ENCODE results near the gene APRT.
"Not testable (repeated sequence)": the region's sequence is repeated elsewhere in the genome, so short reads cannot be mapped to it uniquely, and the experiment has no call there.

Gene APRT

DNA sequence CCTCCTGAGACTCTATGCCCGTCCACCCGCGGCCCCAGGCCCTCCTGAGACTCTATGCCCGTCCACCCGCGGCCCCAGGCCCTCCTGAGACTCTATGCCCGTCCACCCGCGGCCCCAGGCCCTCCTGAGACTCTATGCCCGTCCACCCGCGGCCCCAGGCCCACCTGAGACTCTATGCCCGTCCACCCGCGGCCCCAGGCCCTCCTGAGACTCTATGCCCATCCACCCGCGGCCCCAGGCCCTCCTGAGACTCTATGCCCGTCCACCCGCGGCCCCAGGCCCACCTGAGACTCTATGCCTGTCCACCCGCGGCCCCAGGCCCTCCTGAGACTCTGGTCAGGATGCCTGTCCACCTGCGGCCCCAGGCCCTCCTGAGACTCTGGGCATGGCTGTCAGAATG, 39.9 kb downstream of the APRT start:
- DNase-seq (ENCODE audit: low read depth in 1 of 2, low spot score in 1 of 2); H3K27me3 ChIP-seq (ENCODE audit: insufficient read depth, poor library complexity, severe bottlenecking); H3K4me3 ChIP-seq (replicated peaks; ENCODE audit: insufficient read depth, low read length); H3K27ac ChIP-seq (replicated peaks): not testable (repeated sequence)

GRCh38 chr16:88771294-88771772, 40.4 kb downstream of the APRT start:
- H3K4me3 ChIP-seq (replicated peaks; ENCODE audit: insufficient read depth, low read length), result no peak overlapping the region
- TF ChIP-seq SPI1 (IDR thresholded peaks at IDR 0.05; ENCODE audit: borderline replicate concordance, low read depth) (no peak), REST (IDR thresholded peaks at IDR 0.05; ENCODE audit: insufficient replicate concordance, low read depth) (no peak)
- 0 out of 2 replicates have a peak overlapping the region, but pooled peaks have one; percentile 2 for H3K27ac ChIP-seq (replicated peaks)
- no peak for DNase-seq (ENCODE audit: low read depth in 1 of 2, low spot score in 1 of 2)
- H3K27me3 ChIP-seq (ENCODE audit: insufficient read depth, poor library complexity, severe bottlenecking), result no peaks in the 10 kb centered on the region

GRCh38 chr16:88770461-88771293, 41.1 kb downstream of the APRT start:
- DNase-seq (ENCODE audit: low read depth in 1 of 2, low spot score in 1 of 2), result peak in 1 of 2 experiments; percentile 71
- H3K27ac ChIP-seq (replicated peaks), result peak overlapping the region; percentile 39; the same call in 1 of the 2 replicates
- no peak overlapping the region for H3K4me3 ChIP-seq (replicated peaks; ENCODE audit: insufficient read depth, low read length)
- 0 out of 2 replicates have a peak, but pooled peaks have one; percentile 31 for TF ChIP-seq POLR2AphosphoS5 (IDR thresholded peaks at IDR 0.05; ENCODE audit: low read depth)
- no peak for TF ChIP-seq GABPA (IDR thresholded peaks at IDR 0.05; ENCODE audit: low read depth)
- TF ChIP-seq SPI1 (IDR thresholded peaks at IDR 0.05; ENCODE audit: borderline replicate concordance, low read depth), result no peak
- no peak for TF ChIP-seq CTCF (IDR thresholded peaks at IDR 0.05; ENCODE audit: insufficient read depth, low read length)
- TF ChIP-seq REST (IDR thresholded peaks at IDR 0.05; ENCODE audit: insufficient replicate concordance, low read depth), result no peak
- no peaks in the 10 kb centered on the region for H3K27me3 ChIP-seq (ENCODE audit: insufficient read depth, poor library complexity, severe bottlenecking)

- Histone ChIP-seq H3K27me3 (ENCODE audit: insufficient read depth, poor library complexity, severe bottlenecking) (no peaks in the 10 kb centered on the region), H3K27ac (replicated peaks) (no peak overlapping the region; the same call in 1 of the 2 replicates), H3K4me3 (replicated peaks; ENCODE audit: insufficient read depth, low read length) (no peak overlapping the region)
- TF ChIP-seq REST (IDR thresholded peaks at IDR 0.05; ENCODE audit: insufficient replicate concordance, low read depth) (no peak), SPI1 (IDR thresholded peaks at IDR 0.05; ENCODE audit: borderline replicate concordance, low read depth) (no peak), GABPA (IDR thresholded peaks at IDR 0.05; ENCODE audit: low read depth) (no peak), CTCF (IDR thresholded peaks at IDR 0.05; ENCODE audit: insufficient read depth, low read length) (no peak), POLR2AphosphoS5 (IDR thresholded peaks at IDR 0.05; ENCODE audit: low read depth) (no peak)
- peak in 1 of 2 experiments; percentile 14 for DNase-seq (ENCODE audit: low read depth in 1 of 2, low spot score in 1 of 2)
Measured at GRCh38 chr16:88769617-88770460, 41.9 kb downstream of the APRT start.
